Measurements from ENCODE around the gene PRODH2.

PRODH2 gene

DNA sequence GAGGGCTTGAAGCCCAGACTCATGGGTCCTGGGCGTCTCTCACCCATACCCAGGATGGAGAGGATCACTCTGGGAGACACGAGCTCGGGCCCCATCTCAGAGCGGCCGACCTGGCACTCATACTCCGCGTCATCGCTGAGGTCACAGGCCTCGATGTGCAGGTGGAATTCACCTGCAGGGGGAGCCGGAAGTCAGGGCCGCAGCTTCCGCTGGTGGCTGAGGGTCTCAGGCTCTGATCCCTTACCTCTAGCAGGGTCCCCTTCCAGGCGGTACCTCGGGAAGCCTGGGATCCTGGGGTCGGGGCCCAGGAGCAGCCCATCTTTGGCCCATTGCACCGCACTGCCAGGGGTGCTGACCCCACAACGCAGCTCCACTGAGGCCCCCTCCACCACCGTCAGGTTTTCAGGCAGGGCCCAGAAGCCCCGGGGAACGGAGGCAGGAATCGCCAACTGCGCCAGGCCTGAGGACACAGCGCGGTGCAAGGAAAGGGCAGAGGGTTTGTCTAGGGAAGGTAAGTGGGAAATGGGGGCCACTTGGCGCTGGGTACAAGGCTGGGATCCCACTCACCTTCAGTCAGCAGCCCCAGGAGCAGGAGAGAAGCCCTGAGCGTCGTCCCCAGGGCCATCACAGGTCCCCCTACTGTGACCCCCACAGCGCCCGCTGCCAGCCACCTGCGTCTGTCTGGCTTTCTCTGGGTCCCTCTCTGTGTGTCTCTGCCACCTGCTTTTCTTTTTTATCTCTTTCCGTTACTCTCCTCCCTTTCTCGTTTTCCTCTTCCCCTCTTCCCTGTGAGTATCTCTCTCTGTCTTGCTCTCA, 38.8 kb upstream of the PRODH2 start:
- Histone ChIP-seq H3K27ac (ENCODE audit: low read length) (no peak overlapping the region), H3K4me1 (ENCODE audit: control insufficient read depth, insufficient read depth, low read length) (peaks cover 7% of the 10 kb centered on the region), H3K9ac (ENCODE audit: low read length in 2 of 2) (no peak overlapping the region), H3K4me3 (ENCODE audit: low read length in 2 of 2) (no peak overlapping the region), H3K36me3 (ENCODE audit: control insufficient read depth in 2 of 2, insufficient read depth in 2 of 2, low read length in 2 of 2) (no peaks in the 10 kb centered on the region), H3K9me3 (ENCODE audit: control insufficient read depth in 2 of 2, low read length in 2 of 2) (no peaks in the 10 kb centered on the region), H3K27me3 (ENCODE audit: control insufficient read depth in 1 of 2, insufficient read depth in 2 of 2, low read length in 2 of 2) (peaks cover 56 to 62% of the 10 kb centered on the region in 2 donors)

DNA sequence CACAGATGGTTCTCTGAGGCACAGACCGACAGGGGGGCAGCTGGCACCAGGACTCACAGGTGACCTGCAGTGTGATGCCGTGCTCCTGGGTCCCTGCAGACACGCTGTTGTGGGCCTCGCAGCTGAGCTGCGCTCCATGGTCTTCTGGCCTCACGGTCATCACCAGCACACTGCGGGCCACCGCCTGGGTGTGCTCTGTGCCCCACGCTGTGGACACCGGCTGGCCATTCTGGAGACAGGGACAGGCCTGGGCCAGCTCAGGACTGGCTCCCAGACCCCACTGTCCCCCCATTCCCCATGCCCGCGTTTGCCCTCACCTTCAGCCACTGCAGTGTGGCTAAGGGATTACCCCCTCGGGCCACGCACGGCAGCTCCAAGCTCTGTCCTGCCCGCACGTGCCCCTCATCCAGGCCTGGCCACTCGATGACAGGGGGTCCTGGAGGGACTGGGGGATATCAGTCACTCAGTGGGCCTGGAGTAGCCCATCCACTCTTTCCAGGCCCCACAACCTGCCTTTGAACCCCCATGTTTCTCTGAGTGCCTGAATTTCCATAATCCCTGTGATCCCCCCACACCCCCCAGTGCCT, 36.4 kb upstream of the PRODH2 start:
- H3K36me3 ChIP-seq (ENCODE audit: control insufficient read depth in 2 of 2, insufficient read depth in 2 of 2, low read length in 2 of 2) = no peaks in the 10 kb centered on the region
- H3K27ac ChIP-seq (ENCODE audit: low read length) = no peak overlapping the region
- H3K4me3 ChIP-seq (ENCODE audit: low read length in 2 of 2) = no peak overlapping the region
- no peak overlapping the region for H3K9ac ChIP-seq (ENCODE audit: low read length in 2 of 2)
- H3K9me3 ChIP-seq (ENCODE audit: control insufficient read depth in 2 of 2, low read length in 2 of 2) = no peaks in the 10 kb centered on the region
- H3K4me1 ChIP-seq (ENCODE audit: control insufficient read depth, insufficient read depth, low read length) = peaks cover 14% of the 10 kb centered on the region
- H3K27me3 ChIP-seq (ENCODE audit: control insufficient read depth in 1 of 2, insufficient read depth in 2 of 2, low read length in 2 of 2) = peaks cover 62 to 64% of the 10 kb centered on the region in 2 donors

DNA sequence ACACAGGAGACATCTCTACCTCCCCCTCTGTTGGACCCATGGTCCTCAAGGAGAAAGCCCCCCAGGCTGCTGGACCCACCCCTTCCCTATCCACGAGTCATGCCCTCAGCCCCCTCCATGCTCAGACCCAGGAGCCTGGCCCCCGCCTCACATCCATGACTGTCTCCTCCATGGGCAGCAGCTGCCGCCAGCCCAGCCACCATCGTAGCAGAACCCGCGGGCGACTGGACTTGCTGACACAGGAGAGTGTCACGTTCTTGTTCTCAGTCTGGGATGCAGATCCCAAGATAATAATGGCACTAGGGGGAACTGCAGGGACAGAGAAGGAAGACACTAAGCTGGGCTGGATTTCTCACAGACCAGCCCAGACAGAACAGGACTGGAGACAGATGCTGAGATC, 35.8 kb upstream of the PRODH2 start:
- Histone ChIP-seq H3K36me3 (ENCODE audit: control insufficient read depth in 2 of 2, insufficient read depth in 2 of 2, low read length in 2 of 2) (no peaks in the 10 kb centered on the region), H3K27ac (ENCODE audit: low read length) (no peak overlapping the region), H3K9me3 (ENCODE audit: control insufficient read depth in 2 of 2, low read length in 2 of 2) (no peaks in the 10 kb centered on the region), H3K4me3 (ENCODE audit: low read length in 2 of 2) (no peak overlapping the region), H3K27me3 (ENCODE audit: control insufficient read depth in 1 of 2, insufficient read depth in 2 of 2, low read length in 2 of 2) (peaks cover 67 to 69% of the 10 kb centered on the region in 2 donors), H3K9ac (ENCODE audit: low read length in 2 of 2) (no peak overlapping the region), H3K4me1 (ENCODE audit: control insufficient read depth, insufficient read depth, low read length) (peaks cover 14% of the 10 kb centered on the region)

DNA sequence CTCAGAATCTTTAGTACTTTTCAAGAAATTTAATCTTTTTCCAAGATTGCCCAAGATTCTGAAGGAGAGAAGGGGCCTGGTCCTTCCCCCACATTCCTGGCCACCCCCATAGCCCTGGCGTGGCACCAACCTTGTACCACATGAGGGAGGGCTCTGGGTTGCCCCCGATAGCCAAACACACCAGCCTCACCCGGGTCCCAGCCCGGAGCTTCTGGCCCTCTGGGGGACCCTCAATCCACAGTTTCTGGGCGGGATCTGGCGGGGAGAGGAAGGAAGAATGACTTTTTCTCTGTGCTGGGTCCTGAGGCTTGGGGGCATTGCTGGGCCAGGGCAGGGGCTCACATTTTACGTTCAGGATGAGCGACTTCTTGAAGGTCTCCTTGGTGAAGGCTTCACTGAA, 35.3 kb upstream of the PRODH2 start:
- H3K9ac ChIP-seq (ENCODE audit: low read length in 2 of 2) = no peak overlapping the region
- no peaks in the 10 kb centered on the region for H3K36me3 ChIP-seq (ENCODE audit: control insufficient read depth in 2 of 2, insufficient read depth in 2 of 2, low read length in 2 of 2)
- no peak overlapping the region for H3K4me3 ChIP-seq (ENCODE audit: low read length in 2 of 2)
- H3K9me3 ChIP-seq (ENCODE audit: control insufficient read depth in 2 of 2, low read length in 2 of 2) = no peaks in the 10 kb centered on the region
- H3K4me1 ChIP-seq (ENCODE audit: control insufficient read depth, insufficient read depth, low read length) = peaks cover 14% of the 10 kb centered on the region
- H3K27me3 ChIP-seq (ENCODE audit: control insufficient read depth in 1 of 2, insufficient read depth in 2 of 2, low read length in 2 of 2) = peaks cover 68 to 71% of the 10 kb centered on the region in 2 donors
- no peak overlapping the region for H3K27ac ChIP-seq (ENCODE audit: low read length)

DNA sequence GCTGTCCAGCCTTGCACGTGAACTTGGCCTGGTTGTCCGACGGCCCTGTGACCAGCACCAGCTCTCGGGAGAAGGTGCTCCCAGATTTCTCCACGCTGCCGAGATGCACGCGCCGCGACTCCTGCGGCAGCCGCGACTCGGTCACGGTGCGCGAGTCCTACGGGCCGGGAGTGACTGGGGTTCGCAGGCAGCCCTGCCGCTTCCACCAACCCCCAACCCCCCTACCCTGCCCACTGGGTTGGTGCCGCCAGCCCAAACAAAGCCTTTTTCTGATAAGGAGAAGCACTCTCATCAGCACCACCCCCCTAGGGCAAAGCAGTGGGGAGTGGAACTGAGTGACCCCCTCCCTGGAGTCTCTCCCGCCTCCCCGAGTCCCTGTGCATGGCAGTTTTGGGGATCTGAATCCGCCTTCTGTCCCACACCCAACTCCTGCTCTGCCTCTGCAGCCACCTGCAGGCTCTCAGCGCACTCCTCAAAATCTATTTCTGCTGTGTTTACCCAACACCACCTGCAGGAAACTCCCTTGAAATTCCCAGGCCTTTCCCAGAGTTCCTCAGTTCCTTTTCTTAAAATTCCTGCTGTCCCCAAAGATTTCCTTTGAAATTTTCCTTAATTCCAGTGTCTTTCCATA, 33.5 kb upstream of the PRODH2 start:
- H3K27me3 ChIP-seq (ENCODE audit: control insufficient read depth in 1 of 2, insufficient read depth in 2 of 2, low read length in 2 of 2) = peaks cover 58 to 66% of the 10 kb centered on the region in 2 donors
- H3K4me3 ChIP-seq (ENCODE audit: low read length in 2 of 2) = no peak overlapping the region

DNA sequence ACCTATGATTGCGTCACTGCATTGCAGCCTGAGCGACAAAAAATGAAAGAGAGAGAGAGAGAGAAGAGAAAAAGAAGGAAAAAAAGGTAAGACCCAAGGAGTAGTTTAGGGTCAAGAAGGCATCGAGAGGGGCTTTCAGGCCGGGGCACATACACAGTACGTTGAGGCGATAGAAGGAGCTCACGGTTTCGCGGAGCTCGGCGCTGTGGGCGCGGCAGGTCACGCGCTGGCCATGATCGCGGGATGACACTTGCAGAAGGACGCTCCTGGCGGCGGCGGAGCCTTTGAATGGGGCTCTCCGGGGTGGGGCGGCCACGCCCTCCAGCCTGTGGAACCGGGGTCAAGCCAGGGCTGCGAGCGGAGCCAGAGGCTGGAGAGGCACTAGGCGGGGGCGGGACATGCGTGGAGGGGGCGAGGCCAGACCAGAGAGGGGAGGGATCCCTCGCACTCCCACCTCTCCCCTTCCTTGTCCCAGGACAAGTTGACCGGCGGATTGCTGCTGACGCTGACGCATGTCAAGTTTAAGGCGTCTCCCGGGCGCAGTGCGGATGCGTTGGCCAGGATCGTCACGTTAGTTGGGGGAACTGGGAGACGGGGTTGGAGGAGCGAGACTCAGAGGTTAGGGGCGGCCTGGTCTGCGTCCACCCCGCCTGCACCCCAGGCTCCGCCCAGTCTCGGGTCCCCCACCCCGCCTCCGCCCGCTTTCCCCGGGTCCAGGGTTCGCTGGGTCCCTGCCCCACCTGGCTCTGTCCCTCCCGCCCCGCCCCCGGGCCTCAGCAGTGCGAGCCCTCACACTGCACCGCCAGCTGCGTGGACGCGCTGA, 32.8 kb upstream of the PRODH2 start:
- Histone ChIP-seq H3K4me1 (ENCODE audit: control insufficient read depth, insufficient read depth, low read length) (peaks cover 14% of the 10 kb centered on the region), H3K4me3 (ENCODE audit: low read length in 2 of 2) (peak overlapping the region; percentile 43 to 57), H3K27ac (ENCODE audit: low read length) (no peak overlapping the region), H3K9me3 (ENCODE audit: control insufficient read depth in 2 of 2, low read length in 2 of 2) (no peaks in the 10 kb centered on the region), H3K9ac (ENCODE audit: low read length in 2 of 2) (no peak overlapping the region), H3K36me3 (ENCODE audit: control insufficient read depth in 2 of 2, insufficient read depth in 2 of 2, low read length in 2 of 2) (no peaks in the 10 kb centered on the region), H3K27me3 (ENCODE audit: control insufficient read depth in 1 of 2, insufficient read depth in 2 of 2, low read length in 2 of 2) (peaks cover 52 to 58% of the 10 kb centered on the region in 2 donors)

More for the DNA sequence above, 33.5 kb upstream of the PRODH2 start:
- H3K4me1 ChIP-seq (ENCODE audit: control insufficient read depth, insufficient read depth, low read length) = peaks cover 14% of the 10 kb centered on the region
- no peaks in the 10 kb centered on the region for H3K36me3 ChIP-seq (ENCODE audit: control insufficient read depth in 2 of 2, insufficient read depth in 2 of 2, low read length in 2 of 2)
- H3K9me3 ChIP-seq (ENCODE audit: control insufficient read depth in 2 of 2, low read length in 2 of 2) = no peaks in the 10 kb centered on the region
- H3K27ac ChIP-seq (ENCODE audit: low read length) = no peak overlapping the region
- H3K9ac ChIP-seq (ENCODE audit: low read length in 2 of 2) = no peak overlapping the region

DNA sequence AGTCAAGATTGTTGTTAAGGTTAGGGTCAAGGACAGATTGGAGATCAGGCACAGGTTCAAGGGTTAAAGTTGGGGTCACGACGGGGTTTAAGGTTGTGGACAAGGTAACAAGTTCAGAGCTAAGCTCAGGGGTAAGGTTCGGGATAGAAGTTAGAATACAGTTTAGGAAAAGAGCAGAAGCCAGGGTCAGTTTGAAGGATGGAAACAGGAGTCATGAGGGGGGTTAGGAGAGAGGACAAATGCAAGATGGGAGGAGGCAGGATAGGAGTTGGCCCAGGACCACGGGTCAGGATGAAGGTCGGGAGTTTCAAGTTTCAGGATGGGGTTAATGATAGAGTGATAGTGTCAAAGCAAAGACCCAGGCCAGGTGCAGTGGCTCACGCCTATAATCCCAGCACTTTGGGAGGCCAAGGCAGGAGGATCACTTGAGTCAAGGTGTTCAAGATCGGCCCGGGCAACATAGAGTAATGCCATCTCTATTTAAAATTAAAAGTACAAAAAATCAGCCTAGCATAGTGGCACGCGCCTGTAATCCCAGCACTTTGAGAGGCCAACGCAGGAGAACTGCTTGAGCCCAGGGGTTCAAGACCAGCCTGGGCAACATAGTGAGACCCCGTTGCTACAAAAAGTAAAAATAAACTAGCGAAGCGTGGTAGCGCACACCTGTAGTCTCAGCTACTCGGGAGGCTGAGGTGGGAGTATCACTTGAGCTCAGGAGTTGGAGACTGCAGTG, 32.0 kb upstream of the PRODH2 start:
- Histone ChIP-seq H3K4me1 (ENCODE audit: control insufficient read depth, insufficient read depth, low read length) (peaks cover 14% of the 10 kb centered on the region), H3K9me3 (ENCODE audit: control insufficient read depth in 2 of 2, low read length in 2 of 2) (no peaks in the 10 kb centered on the region), H3K9ac (ENCODE audit: low read length in 2 of 2) (no peak overlapping the region), H3K27ac (ENCODE audit: low read length) (no peak overlapping the region), H3K4me3 (ENCODE audit: low read length in 2 of 2) (peak overlapping the region in 1 of 2 donors; percentile 43), H3K36me3 (ENCODE audit: control insufficient read depth in 2 of 2, insufficient read depth in 2 of 2, low read length in 2 of 2) (no peaks in the 10 kb centered on the region), H3K27me3 (ENCODE audit: control insufficient read depth in 1 of 2, insufficient read depth in 2 of 2, low read length in 2 of 2) (peaks cover 48 to 53% of the 10 kb centered on the region in 2 donors)

DNA sequence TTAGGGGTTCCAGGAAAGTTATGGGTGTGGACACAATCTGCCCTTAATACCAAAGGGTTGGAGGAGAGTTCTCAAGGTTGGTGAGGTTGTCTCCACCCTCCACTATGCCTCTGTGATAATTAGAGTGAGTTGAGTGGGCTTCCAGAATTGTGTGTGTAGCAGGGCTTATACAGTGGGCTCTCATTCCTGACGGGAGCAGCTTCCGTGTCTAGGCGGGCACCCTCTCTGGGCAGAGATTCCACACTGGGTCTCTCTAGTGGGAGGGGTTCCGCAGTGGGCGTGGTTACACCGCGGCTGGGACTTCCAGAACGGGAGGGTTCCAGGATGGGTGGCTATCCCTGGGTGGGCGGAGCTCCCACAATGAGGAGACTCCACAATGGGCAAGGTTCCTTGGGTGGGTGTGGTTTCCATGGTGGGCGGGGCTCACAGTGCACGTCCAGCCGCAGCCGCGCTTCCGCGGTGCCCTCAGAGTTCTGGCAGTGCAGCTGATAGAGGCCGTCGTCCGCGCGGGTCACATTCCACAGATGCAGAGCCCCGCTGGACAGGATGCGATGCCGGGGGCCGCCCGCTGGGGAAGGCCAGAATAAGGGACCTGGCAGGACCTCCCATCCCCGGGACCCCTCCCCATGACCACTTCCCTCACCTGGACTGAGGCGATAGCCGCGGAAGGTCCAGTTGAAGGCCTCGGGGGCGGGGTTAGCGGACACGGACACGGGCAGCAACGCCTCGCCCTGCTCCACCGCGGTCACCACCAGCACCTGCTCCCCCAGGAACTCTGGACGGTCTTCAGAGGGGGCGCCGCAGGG, 31.2 kb upstream of the PRODH2 start:
- Histone ChIP-seq H3K4me1 (ENCODE audit: control insufficient read depth, insufficient read depth, low read length) (peaks cover 14% of the 10 kb centered on the region), H3K9me3 (ENCODE audit: control insufficient read depth in 2 of 2, low read length in 2 of 2) (peaks cover 0 to 5% of the 10 kb centered on the region in 2 donors), H3K9ac (ENCODE audit: low read length in 2 of 2) (no peak overlapping the region), H3K4me3 (ENCODE audit: low read length in 2 of 2) (no peak overlapping the region), H3K27ac (ENCODE audit: low read length) (no peak overlapping the region), H3K27me3 (ENCODE audit: control insufficient read depth in 1 of 2, insufficient read depth in 2 of 2, low read length in 2 of 2) (peaks cover 41 to 45% of the 10 kb centered on the region in 2 donors), H3K36me3 (ENCODE audit: control insufficient read depth in 2 of 2, insufficient read depth in 2 of 2, low read length in 2 of 2) (no peaks in the 10 kb centered on the region)

DNA sequence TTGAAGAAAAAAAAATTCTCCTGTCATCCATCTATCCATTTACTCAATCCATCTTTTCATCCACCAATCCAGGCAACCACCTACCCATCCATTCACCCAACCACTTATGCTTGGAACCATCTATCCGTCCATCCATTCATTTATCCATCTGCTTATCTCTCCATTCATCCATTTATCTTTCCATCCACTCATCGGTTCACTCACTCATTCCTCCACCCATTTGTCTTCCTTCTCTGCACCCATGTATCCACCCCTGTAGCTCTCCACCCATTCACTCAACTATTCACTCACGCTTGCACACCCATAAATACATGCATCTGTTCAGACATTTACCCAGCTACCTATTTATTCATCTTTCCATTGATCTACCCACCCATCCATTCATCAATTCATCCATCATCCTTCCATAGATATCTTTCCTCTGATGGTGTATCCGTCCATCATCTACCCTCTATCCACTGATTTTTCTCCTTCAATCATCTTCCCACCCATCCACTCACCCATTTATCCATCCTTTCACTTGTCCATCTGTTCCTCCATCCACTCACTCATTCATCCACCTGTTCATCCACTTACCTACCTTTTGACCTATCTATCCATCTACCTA, 30.1 kb upstream of the PRODH2 start:
- Histone ChIP-seq H3K4me1 (ENCODE audit: control insufficient read depth, insufficient read depth, low read length) (peaks cover 14% of the 10 kb centered on the region), H3K27me3 (ENCODE audit: control insufficient read depth in 1 of 2, insufficient read depth in 2 of 2, low read length in 2 of 2) (peaks cover 32 to 34% of the 10 kb centered on the region in 2 donors), H3K9me3 (ENCODE audit: control insufficient read depth in 2 of 2, low read length in 2 of 2) (peaks cover 0 to 5% of the 10 kb centered on the region in 2 donors)

More for the DNA sequence above, 30.1 kb upstream of the PRODH2 start:
- H3K27ac ChIP-seq (ENCODE audit: low read length) = no peak overlapping the region
- no peak overlapping the region for H3K9ac ChIP-seq (ENCODE audit: low read length in 2 of 2)
- H3K4me3 ChIP-seq (ENCODE audit: low read length in 2 of 2) = no peak overlapping the region
- no peaks in the 10 kb centered on the region for H3K36me3 ChIP-seq (ENCODE audit: control insufficient read depth in 2 of 2, insufficient read depth in 2 of 2, low read length in 2 of 2)
